ENCODE measurements around the gene COL8A2.

The COL8A2 gene

DNA sequence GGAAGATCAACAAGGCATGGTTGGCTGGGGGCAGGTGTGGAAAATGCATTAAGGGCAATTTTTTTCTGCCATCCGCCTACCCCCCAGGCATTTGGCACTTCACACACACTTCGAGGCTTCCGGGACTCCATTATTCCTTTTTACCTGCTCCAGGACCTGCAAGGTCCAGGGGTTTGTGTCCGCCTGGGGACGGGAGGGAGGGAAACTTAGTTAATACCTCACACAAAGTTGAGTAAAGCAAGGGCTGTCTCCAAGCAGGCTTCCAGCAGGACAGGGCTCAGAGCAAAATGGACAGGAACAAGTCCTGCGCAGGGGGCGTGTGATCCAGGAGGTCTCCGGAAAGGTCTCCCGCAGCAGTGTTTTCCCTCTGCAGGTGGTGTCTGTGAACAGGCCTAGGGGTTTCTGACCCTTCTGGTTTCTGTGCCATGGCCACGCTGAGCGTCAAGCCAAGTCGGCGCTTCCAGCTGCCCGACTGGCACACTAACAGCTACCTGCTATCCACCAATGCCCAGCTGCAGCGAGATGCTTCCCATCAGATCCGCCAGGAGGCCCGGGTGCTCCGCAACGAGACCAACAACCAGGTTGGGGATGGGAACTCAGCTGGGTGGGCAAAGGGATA is 40.4 kb downstream of the COL8A2 start:
- in situ Hi-C loops (cut with MboI; ENCODE audit: low pct_unique_long_range_greater_than_20kb, low sequenced_read_pairs): no loop called here
- no peak for DNase-seq

DNA sequence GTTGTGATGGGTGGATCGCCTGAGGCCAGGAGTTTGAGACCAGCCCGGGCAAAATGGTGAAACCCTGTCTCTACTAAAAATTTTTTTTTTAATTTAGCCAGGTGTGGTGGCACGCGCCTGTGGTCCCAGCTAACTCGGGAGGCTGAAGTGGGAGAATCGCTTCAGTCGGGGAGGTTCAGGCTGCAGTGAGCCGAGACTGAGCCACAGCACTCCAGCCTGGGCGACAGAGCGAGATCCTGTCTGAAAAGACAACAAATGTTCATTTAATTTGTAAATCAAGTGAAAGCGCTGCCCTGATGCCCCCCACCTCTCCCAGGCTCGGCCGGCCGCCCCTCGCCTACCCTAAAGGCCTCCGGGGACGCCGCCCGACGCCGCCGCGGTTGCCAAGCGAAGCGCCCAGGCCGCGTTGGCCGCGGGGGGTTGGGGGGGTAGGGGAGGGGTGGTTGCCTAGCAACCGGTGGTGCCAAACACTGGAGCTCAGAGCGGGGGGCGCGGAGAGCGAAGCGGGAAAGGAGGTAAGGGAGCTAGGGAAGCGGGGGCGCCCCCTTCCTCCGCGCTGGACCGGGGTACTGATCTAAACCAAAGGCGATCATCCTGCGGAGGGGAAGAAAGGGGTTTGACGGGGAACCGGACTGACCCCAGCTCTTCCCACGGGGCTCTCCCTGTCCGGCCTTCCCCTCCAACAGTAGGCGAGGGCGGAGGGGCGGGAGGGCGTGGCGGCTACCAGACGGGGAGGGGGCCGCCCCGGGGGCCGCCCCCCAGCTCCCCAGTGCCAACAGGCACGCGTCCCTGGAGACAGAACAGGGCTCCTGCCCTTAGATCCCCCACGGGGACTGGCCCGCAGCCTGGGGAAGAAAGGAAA is 41.2 kb downstream of the COL8A2 start, which contains the start of gene TEKT2:
TSS of gene TEKT2 (plus strand) at position 460 of the 862 bp plus-strand sequence. CDS start 828 bp downstream, outside the sequence.
- in situ Hi-C loops (cut with MboI; ENCODE audit: low pct_unique_long_range_greater_than_20kb, low sequenced_read_pairs): no loop called here

DNA sequence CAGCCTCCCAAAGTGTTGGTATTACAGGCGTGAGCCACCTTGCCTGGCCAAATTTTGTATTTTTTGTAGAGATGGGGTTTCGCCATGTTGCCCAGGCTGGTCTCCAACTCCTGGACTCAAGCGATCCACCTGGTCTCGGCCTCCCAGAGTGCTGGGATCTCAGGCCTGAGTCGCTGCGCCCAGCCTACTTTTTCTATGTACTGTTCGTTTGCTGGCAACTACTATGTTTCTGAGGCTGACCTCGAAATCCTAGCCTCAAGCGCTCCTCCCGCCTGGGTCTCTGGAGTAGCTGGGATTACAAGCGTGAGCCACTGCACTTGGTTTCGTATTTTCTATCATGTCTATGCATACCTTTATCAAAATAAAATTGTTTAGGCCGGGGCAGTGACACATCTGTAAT is 41.8 kb downstream of the COL8A2 start:
- DNase-seq: no peak
- in situ Hi-C loops (cut with MboI; ENCODE audit: low pct_unique_long_range_greater_than_20kb, low sequenced_read_pairs): no loop called here

More for the DNA sequence above, 41.2 kb downstream of the COL8A2 start, which contains the start of gene TEKT2:
- no peak for DNase-seq

DNA sequence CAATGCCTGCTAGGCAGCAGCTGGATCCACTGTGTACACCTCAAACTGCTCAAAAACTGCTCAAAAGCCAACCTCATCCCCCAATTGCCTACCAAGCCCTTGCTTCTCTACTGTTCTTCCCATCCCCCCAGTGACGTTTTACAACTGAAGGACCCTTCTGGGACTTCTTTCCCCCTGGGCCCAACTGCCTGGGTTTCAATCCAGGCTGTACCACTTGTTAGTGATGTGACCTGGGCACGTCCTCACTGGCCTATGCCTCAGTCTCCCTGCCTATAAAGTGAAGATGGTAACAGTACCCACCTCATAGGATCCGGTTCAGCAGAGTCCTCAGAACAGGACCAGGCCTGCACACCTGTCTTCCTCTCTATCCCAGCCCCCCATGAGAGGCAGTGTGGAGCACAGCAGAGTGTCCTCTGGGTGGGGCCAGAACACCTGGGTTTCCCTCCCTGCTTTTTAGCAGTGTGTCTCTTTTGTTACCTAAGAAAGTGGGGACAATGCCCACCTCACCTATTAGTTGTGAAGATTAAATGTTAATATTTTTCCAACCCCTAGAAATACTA is 43.0 kb downstream of the COL8A2 start:
- in situ Hi-C loops (cut with MboI; ENCODE audit: low pct_unique_long_range_greater_than_20kb, low sequenced_read_pairs): no loop called here
- DNase-seq: no peak

DNA sequence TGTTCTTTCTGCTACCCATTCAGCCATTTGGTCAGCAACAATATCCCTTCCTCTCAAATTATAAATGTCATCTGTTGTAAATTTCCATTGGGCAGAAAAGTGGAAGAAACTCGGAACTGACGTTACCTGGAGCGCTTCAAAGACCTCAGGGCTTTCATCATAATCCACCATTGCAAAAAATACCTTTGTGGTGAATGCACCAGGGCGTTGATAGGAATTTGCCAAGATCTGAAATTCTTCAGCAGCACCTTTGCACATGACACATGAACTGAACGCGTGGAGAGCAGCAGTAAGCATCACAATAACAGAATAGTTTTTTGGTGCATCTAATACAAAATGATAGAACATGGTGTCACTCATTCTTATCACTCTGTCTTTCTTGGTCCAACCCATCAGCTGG is 44.2 kb downstream of the COL8A2 start:
- in situ Hi-C loops (cut with MboI; ENCODE audit: low pct_unique_long_range_greater_than_20kb, low sequenced_read_pairs): no loop called here
- DNase-seq: no peak

DNA sequence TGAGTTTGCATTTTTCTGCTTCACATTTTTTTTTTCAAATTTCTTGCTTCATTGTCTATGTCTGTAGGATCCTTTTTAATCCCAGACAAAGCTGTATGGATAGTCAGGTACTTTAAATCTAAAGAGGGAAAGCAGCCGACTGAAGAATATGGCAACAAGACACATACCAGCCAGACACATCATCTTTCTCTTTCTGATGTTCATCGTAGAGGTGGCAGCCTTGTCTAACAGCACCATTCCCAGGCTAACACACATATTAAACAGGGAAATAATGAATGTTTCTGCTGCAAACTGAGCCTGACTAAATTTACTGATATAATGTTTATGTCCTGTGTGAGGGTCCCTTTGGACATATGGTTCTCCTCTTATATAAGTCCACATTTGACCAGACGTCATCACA is 44.8 kb downstream of the COL8A2 start:
- in situ Hi-C loops (cut with MboI; ENCODE audit: low pct_unique_long_range_greater_than_20kb, low sequenced_read_pairs): no loop called here
- no peak for DNase-seq

DNA sequence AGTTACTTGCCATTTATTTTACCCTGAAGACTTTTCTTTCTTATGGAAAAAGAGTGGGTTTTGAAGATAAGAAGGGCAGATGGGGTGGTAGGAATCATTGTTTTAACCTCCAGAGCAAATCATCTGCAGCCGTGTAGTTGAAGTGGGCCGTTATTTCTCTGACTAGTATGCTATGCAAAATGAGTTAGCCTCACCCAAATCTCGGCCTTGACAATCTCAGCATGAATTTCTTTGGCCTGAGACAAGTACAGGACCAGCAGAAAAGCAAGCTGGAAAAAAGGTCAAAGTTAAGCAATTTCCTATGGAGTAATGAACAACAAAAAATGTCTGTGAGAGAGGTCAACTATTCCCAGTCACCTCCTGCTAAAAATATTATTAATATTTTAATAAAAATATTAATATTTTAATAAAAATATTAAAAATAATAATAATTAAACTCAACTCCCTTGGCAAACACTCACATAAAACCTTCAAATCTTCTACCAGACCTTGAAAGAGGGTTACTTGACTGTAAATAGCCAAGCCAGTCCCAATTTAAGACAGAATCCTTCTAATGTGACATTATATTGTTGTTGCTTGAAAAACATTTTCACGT is 47.9 kb downstream of the COL8A2 start:
- in situ Hi-C loops (cut with MboI; ENCODE audit: low pct_unique_long_range_greater_than_20kb, low sequenced_read_pairs): no loop called here
- no peak for DNase-seq

DNA sequence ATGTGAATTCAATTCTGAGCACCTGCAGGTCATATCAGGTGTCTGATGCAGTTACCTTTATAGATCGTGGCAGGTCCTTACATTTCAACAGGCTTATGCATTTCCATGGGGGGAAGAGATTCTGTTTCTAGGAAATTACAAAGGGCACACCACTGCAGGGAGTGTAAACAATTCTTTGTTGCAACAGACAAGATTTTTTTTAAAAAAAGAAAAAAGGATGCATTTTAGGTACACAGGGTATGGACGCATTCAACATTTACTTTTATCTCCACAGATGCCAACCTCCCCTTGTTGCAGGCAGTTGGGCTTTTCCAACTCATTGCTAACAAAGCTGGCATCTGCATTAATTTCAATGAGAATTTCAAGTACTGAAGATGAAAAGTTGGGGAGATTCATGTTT is 54.7 kb downstream of the COL8A2 start:
- in situ Hi-C loops (cut with MboI; ENCODE audit: low pct_unique_long_range_greater_than_20kb, low sequenced_read_pairs): no loop called here
- DNase-seq: no peak

DNA sequence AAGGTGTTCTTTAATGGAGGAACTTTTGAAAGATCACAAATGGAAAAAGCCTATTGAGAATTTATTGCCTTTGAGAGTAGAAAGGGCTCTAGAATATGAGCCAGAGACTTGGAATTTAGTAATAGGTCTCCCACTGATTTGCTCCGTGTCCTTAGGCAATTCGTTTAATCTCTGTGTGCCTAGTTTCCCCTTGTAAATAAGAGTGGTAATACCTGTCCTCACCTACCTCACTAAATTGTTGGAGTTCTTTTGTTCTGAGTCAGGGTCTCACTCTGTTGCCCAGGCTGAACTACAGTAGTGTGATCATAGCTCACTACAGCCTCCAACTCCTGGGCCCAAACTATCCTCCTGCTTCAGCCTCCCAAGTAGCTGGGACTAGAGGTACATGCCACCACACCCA is 56.2 kb downstream of the COL8A2 start:
- DNase-seq: no peak
- in situ Hi-C loops (cut with MboI; ENCODE audit: low pct_unique_long_range_greater_than_20kb, low sequenced_read_pairs): no loop called here

DNA sequence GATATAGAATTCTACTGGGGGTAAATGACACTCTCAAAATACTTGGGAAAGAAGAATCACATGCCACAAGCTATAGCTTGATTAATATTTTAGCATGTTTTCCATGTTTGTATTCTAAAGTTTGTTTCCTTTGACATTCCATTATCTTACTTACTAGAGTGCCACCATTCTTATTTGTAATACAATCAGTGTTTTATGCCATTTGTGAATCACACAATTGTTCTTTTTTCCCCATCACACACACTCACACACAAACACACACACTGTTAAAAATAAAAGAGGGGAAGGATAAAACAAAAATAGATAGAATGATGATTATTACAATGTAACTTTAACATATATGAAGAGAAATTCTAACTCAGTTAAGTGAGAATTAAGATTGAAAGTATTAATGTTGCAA is 57.2 kb downstream of the COL8A2 start:
- in situ Hi-C loops (cut with MboI; ENCODE audit: low pct_unique_long_range_greater_than_20kb, low sequenced_read_pairs): no loop called here
- no peak for DNase-seq

DNA sequence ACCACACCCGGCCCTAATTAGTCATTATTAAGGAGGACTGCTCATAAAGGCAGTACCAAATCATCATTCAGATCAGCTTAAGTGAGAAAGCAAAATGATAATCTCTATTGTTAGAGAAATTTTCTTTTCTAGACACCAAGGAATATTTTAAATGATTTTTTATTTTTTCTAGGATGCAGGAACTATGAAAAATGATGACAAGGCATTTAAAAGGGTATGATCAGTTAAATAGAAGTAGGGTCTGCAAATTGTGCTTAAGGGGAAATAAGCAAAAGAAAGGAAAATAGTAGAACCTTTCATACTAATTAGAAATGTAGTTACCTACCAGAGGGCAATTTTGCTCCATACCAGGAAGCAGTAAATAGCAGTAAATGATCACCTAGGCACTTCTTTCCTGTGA is 62.7 kb downstream of the COL8A2 start:
- in situ Hi-C loops (cut with MboI; ENCODE audit: low pct_unique_long_range_greater_than_20kb, low sequenced_read_pairs): no loop called here
- DNase-seq: no peak

DNA sequence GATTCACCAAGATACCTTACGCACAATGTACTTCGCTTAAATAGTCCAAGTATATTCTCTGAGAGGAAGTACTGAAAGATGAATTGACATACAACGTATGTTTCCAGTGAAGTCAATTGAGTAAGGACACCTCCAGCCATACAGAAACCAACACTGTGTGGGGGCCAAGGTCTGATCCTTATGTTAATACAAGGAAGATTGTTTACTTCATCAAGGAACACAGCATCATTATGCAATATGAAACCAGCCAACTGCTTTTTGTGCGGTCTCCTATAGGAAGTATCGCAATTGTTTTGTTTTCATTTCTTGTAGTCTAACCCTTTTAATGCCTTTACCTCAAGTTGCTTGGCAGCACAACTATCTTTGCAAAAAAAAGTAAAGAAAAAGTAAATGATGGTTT is 69.3 kb downstream of the COL8A2 start:
- in situ Hi-C loops (cut with MboI; ENCODE audit: low pct_unique_long_range_greater_than_20kb, low sequenced_read_pairs): no loop called here
- DNase-seq: no peak

DNA sequence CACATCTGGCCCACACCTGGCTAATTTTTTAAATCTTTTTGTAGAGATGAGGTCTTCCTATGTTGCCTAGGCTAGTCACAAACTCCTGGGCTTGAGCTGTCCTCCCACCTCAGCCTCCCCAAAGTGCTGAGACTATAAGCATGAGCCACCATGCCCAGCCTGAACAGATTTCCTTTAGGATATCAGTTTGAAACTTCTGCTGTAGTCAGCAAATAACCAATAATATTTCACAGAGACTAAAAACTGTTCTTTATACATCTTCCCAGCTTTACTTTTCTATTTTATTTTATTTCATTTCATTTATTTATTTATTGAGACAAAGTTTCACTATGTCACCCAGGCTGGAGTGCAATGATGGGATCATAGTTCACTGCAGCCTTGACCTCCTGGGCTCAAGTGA is 71.0 kb downstream of the COL8A2 start:
- in situ Hi-C loops (cut with MboI; ENCODE audit: low pct_unique_long_range_greater_than_20kb, low sequenced_read_pairs): no loop called here
- DNase-seq: no peak

DNA sequence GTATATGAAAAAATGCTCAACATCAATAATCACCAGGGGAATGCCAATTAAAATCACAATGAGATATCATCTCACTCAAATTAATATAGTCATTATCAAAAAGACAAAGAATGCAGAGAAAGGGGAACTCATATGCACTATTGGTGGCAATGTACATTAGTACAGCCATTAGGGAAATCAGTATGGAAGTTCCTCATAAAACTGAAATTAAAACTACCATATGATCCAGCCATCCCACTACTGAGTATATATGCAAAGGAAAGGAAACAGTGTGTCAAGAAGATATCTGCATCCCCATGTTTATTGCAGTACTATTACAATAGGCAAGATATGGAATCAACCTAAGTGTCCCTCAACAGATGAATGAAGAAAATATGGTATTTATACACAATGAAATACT is 73.2 kb downstream of the COL8A2 start:
- in situ Hi-C loops (cut with MboI; ENCODE audit: low pct_unique_long_range_greater_than_20kb, low sequenced_read_pairs): no loop called here
- no peak for DNase-seq
